ENCODE measurements around the gene CPLX4.
A peak's percentile ranks its signal among the peaks of the same experiment; 100 is the strongest.

CPLX4 gene

GRCh38 chr18:59300676-59301285 lies 17.7 kb downstream of the CPLX4 start:
- Histone ChIP-seq H3K36me3 (replicated peaks) (no peaks in the 10 kb centered on the region), H3K9me3 (no peaks in the 10 kb centered on the region; the same call in 1 of the 2 replicates), H3K4me1 (no peaks in the 10 kb centered on the region), H3K4me3 (no peak overlapping the region), H3K27me3 (ENCODE audit: low read depth) (peaks cover 10% of the 10 kb centered on the region)
- in situ Hi-C loops (cut with MboI; ENCODE audit: low sequenced_read_pairs) = no loop called here
- no peak for DNase-seq (ENCODE audit: low spot score in 2 of 2)

DNA sequence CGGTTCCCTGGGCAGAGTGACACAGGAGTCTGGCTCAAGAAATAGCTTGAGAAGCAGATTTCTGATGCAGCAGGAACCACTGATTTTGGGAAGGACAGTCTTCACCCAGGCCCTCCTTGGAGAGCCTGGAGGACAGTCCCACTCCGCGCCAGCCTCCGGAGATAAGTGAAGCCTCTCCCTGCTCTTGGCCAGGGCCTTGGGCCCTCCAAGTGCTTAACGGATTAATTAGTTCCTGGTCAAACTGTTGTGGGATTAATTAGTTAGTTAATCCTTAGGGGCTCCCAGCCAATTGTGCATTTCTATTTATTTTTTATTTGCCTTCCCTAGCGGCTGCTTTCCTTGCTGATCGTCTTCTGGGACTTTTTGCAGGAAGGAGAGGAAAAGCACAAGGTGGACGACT lies 19.6 kb downstream of the CPLX4 start:
- no peaks in the 10 kb centered on the region; the same call in 1 of the 2 replicates for H3K9me3 ChIP-seq
- H3K4me1 ChIP-seq = no peaks in the 10 kb centered on the region
- in situ Hi-C loops (cut with MboI; ENCODE audit: low sequenced_read_pairs) = no loop called here
- H3K27me3 ChIP-seq (ENCODE audit: low read depth) = peaks cover 2% of the 10 kb centered on the region; the same call in 1 of the 2 replicates
- DNase-seq (ENCODE audit: low spot score in 2 of 2) = no peak
- H3K4me3 ChIP-seq = no peak overlapping the region
- H3K36me3 ChIP-seq (replicated peaks) = no peaks in the 10 kb centered on the region

DNA sequence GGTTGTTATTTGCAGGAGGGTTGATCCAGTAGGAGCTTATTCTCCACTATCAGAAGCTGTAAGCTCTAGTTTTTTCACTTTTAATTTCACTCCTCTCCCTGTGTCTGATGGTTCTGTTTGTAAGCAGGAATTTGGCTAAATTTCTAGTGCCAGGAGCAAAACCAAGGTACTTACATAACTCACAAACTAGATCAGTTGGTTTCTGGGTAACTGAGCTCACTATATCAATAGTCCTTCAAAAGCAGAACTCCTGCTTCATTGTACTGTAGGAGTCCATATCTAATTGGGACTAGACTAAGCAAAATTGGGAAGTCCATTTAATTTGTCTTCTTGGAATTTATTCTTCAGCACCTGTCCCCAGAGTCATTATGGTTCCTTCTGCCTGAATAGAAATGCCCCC lies 25.1 kb downstream of the CPLX4 start:
- no peak for DNase-seq (ENCODE audit: low spot score in 2 of 2)
- Histone ChIP-seq H3K9me3 (no peaks in the 10 kb centered on the region), H3K4me3 (no peak overlapping the region), H3K4me1 (no peaks in the 10 kb centered on the region), H3K36me3 (replicated peaks) (no peaks in the 10 kb centered on the region), H3K27me3 (ENCODE audit: low read depth) (peaks cover 22% of the 10 kb centered on the region)
- in situ Hi-C loops (cut with MboI; ENCODE audit: low sequenced_read_pairs) = no loop called here

DNA sequence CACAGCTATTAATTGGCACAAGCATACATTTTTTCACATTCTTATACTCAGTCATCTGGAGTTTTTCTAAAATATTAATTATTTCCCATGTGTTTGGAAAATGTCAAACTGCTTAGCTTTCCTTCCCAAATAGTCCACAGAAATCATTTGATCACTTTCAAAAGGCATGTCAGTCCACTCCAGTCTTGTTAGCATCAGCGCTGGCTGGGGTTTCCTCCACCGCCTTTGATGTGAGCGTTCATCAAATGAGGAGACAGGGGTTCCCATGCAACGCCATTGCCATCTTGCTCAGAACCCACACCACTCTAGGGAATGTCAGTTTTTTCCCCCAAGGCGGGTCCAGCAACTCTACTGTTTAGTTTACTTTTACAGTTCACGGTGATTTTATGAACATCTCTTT lies 32.1 kb downstream of the CPLX4 start:
- Histone ChIP-seq H3K4me3 (no peak overlapping the region), H3K36me3 (replicated peaks) (no peaks in the 10 kb centered on the region), H3K27me3 (ENCODE audit: low read depth) (peaks cover 42% of the 10 kb centered on the region)

DNA sequence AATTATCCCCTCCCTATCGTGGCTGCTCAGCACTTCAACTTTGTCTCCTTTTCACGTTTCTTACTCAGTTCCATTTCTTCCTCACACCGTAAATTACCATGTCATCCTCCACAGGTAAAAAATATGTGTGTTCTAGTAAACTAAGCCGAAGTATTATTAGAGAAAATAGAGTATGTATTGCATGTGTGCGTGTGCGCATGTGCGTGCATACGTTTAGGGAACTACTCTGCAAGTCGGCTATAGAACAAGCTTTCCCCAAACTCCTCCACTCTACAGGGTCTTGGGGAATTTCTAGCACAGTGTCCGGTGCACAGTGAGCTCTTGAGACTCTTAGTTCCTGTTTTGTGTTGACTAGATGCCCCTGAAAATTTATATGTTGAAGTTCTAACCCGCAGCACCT lies 36.1 kb downstream of the CPLX4 start:
- Histone ChIP-seq H3K27me3 (ENCODE audit: low read depth) (peaks cover 49% of the 10 kb centered on the region), H3K4me1 (no peaks in the 10 kb centered on the region), H3K4me3 (no peak overlapping the region), H3K9me3 (no peaks in the 10 kb centered on the region), H3K36me3 (replicated peaks) (no peaks in the 10 kb centered on the region)
- in situ Hi-C loops (cut with MboI; ENCODE audit: low sequenced_read_pairs) = no loop called here
- no peak for DNase-seq (ENCODE audit: low spot score in 2 of 2)

More for the DNA sequence above, 32.1 kb downstream of the CPLX4 start:
- in situ Hi-C loops (cut with MboI; ENCODE audit: low sequenced_read_pairs) = no loop called here
- Histone ChIP-seq H3K4me1 (no peaks in the 10 kb centered on the region), H3K9me3 (no peaks in the 10 kb centered on the region)
- DNase-seq (ENCODE audit: low spot score in 2 of 2) = no peak

GRCh38 chr18:59279722-59280121 lies 38.7 kb downstream of the CPLX4 start:
- Histone ChIP-seq H3K36me3 (replicated peaks) (no peaks in the 10 kb centered on the region), H3K4me1 (no peaks in the 10 kb centered on the region), H3K9me3 (no peaks in the 10 kb centered on the region), H3K27me3 (ENCODE audit: low read depth) (peaks cover 37% of the 10 kb centered on the region), H3K4me3 (no peak overlapping the region)
- in situ Hi-C loops (cut with MboI; ENCODE audit: low sequenced_read_pairs) = no loop called here
- DNase-seq (ENCODE audit: low spot score in 2 of 2) = no peak

- H3K36me3 ChIP-seq (replicated peaks) = no peaks in the 10 kb centered on the region
- H3K4me3 ChIP-seq = no peak overlapping the region
- in situ Hi-C loops (cut with MboI; ENCODE audit: low sequenced_read_pairs) = no loop called here
- no peaks in the 10 kb centered on the region for H3K4me1 ChIP-seq
- peaks cover 37% of the 10 kb centered on the region for H3K27me3 ChIP-seq (ENCODE audit: low read depth)
- DNase-seq (ENCODE audit: low spot score in 2 of 2) = no peak
- no peaks in the 10 kb centered on the region for H3K9me3 ChIP-seq
Observed at GRCh38 chr18:59279193-59279592, 39.3 kb downstream of the CPLX4 start.

DNA sequence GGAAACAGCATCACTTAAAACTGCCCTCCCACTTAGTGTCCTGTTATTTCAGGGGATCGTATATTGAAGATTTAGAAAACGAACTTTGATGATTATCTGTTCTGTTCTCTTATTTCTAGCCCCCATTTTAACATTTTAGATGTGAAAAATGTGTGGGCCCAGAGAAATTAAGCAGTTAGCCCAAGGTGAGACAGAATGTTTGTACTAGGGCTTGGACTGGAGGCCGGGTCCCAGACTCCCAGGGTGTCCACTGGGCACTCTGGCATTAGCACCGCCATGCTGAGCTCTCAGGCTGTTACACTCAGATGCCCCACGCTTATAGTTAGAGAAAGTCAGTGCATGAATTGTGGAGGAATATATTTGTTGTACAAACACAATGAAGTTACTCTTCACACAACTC lies 39.7 kb downstream of the CPLX4 start:
- Histone ChIP-seq H3K4me3 (no peak overlapping the region), H3K9me3 (no peaks in the 10 kb centered on the region), H3K36me3 (replicated peaks) (no peaks in the 10 kb centered on the region), H3K27me3 (ENCODE audit: low read depth) (peaks cover 40% of the 10 kb centered on the region), H3K4me1 (no peaks in the 10 kb centered on the region)
- DNase-seq (ENCODE audit: low spot score in 2 of 2) = no peak
- in situ Hi-C loops (cut with MboI; ENCODE audit: low sequenced_read_pairs) = no loop called here

DNA sequence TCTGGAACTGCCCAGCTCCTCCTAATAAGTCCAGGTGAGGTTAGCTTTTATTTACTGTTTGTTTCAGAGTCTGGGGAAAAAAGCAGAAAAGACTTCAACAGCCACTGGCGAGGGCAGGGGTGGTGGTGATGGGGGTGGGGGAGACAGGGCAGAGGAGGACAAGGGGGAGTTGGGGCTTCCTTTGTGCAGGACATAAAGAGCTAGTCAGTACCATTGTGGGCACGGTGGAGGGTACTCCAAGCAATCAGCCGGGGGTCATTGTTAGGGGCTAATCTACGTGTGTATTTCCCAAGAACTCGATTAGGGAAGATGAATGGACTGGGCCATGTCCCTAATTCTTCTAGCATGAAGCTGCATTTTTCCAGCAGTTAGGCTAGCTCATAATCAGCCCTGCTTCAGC lies 42.4 kb downstream of the CPLX4 start:
- DNase-seq (ENCODE audit: low spot score in 2 of 2) = no peak
- Histone ChIP-seq H3K4me1 (no peaks in the 10 kb centered on the region), H3K9me3 (no peaks in the 10 kb centered on the region), H3K27me3 (ENCODE audit: low read depth) (peaks cover 52% of the 10 kb centered on the region), H3K36me3 (replicated peaks) (no peaks in the 10 kb centered on the region), H3K4me3 (no peak overlapping the region)
- in situ Hi-C loops (cut with MboI; ENCODE audit: low sequenced_read_pairs) = no loop called here

- H3K9me3 ChIP-seq = no peaks in the 10 kb centered on the region
- no peaks in the 10 kb centered on the region for H3K36me3 ChIP-seq (replicated peaks)
- in situ Hi-C loops (cut with MboI; ENCODE audit: low sequenced_read_pairs) = no loop called here
- H3K4me1 ChIP-seq = no peaks in the 10 kb centered on the region
- no peak overlapping the region for H3K4me3 ChIP-seq
- no peak for DNase-seq (ENCODE audit: low spot score in 2 of 2)
- peaks cover 57% of the 10 kb centered on the region for H3K27me3 ChIP-seq (ENCODE audit: low read depth)
Observed at GRCh38 chr18:59275406-59275949, 43.0 kb downstream of the CPLX4 start.

- H3K27me3 ChIP-seq (ENCODE audit: low read depth) = peaks cover 59% of the 10 kb centered on the region
- DNase-seq (ENCODE audit: low spot score in 2 of 2) = no peak
- H3K4me3 ChIP-seq = no peak overlapping the region
- in situ Hi-C loops (cut with MboI; ENCODE audit: low sequenced_read_pairs) = no loop called here
- H3K4me1 ChIP-seq = no peaks in the 10 kb centered on the region
- H3K9me3 ChIP-seq = no peaks in the 10 kb centered on the region
- no peaks in the 10 kb centered on the region for H3K36me3 ChIP-seq (replicated peaks)
Observed at GRCh38 chr18:59274533-59274928, 43.9 kb downstream of the CPLX4 start.

- H3K27me3 ChIP-seq (ENCODE audit: low read depth) = peaks cover 56% of the 10 kb centered on the region
- no peaks in the 10 kb centered on the region for H3K9me3 ChIP-seq
- peak overlapping the region; percentile 28 for H3K4me3 ChIP-seq
- no peak for DNase-seq (ENCODE audit: low spot score in 2 of 2)
- in situ Hi-C loops (cut with MboI; ENCODE audit: low sequenced_read_pairs) = no loop called here
- H3K36me3 ChIP-seq (replicated peaks) = no peaks in the 10 kb centered on the region
- no peaks in the 10 kb centered on the region for H3K4me1 ChIP-seq
Observed at GRCh38 chr18:59273759-59274532, 44.5 kb downstream of the CPLX4 start.

DNA sequence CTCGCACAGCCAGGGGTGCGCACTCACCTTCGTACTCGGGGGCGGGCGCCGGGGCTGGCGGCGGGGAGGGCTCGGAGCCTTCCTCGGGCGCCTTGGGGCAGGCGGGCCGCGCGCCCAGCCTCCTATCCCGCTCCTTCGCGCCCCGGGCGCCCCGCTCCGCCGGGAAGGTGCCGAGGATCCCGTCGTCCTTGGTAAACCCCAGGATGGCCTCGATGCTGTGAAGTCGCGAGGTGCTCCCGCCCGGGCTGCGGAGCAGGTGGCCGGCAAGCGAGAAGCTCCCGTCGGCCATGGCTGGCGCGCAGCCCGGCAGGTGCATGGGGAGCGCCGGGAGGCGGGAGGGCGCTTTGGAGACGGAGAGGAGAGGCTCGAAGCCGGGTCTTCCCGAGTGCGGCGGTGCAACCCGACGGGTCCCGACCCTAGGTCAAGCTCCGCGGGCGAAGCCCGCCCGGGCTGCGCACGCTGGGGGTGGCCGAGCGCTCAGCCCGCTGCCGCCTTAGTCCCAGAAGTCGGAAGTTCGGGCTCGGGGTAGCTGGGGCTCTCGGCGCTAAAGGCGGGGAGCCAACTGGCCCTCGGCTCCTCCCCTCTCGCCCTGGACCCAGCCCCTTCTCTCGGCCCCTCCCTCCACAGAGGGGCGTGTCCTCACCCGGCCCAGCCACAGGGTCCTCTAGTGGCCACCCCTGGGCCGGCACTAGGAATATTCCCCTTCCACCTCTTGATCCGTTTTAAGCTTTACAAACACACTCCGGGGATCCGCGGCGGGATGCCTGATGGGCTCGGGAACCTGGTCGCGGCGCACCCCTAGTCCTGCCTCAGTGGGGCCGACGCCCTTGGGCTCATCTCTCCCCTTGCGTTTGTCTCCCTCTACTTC lies 45.3 kb downstream of the CPLX4 start, which contains the start of gene RAX:
Gene RAX, minus strand, starts transcription at position 564 of the 868 bp plus-strand sequence. Its CDS starts 248 bp downstream, at position 316.
- Histone ChIP-seq H3K27me3 (ENCODE audit: low read depth) (peaks cover 50% of the 10 kb centered on the region), H3K9me3 (no peaks in the 10 kb centered on the region; the same call in 1 of the 2 replicates)
- peak; percentile 38 to 79 for DNase-seq (ENCODE audit: low spot score in 2 of 2)

More for the DNA sequence above, 45.3 kb downstream of the CPLX4 start, which contains the start of gene RAX:
- H3K4me3 ChIP-seq = peak within 1 kb of the TSS; percentile 28
- H3K36me3 ChIP-seq (replicated peaks) = no peaks in the 10 kb centered on the region
- no peaks in the 10 kb centered on the region for H3K4me1 ChIP-seq
- in situ Hi-C loops (cut with MboI; ENCODE audit: low sequenced_read_pairs) = no loop called here

Data from HAP-1 (cell line).